ENCODE data around the gene NPIPB6.

The NPIPB6 gene

DNA sequence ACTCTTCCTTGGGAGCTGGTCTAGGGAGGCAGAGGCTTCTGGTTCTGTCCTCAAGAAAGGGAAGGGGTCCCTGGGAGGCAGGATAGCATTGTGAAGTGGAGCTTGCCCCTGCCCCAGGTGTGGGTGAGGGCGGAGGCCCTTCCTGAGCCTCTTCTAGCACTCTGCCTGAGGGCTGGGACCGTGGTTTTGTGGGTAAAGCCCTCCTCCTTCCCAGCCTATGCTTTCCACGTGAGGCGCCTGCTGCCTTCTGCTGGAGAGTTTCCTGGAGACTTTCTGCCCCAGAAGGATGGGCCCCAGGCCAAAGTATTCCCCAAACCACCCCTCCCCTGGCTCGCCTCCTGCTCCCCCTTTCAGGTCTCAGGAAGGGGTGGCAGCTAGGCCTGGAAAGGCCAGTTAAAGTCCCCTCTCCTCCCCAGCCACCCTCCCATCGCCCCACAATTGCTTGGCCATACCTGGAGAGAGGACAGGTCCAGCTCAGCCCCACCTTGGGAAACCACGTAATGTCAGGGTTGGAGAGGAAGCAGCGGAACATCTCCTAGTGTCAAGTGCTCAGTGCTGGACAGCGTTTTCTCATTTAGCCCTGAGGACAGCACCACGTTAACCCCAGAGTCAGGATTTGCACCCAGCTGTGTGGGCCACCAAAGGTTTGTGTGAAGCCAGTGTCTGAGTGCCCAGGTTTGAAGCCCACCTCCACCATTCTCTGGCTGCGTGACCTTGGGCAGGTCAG, 65.4 kb downstream of the NPIPB6 start:
- DNase-seq: no peak

DNA sequence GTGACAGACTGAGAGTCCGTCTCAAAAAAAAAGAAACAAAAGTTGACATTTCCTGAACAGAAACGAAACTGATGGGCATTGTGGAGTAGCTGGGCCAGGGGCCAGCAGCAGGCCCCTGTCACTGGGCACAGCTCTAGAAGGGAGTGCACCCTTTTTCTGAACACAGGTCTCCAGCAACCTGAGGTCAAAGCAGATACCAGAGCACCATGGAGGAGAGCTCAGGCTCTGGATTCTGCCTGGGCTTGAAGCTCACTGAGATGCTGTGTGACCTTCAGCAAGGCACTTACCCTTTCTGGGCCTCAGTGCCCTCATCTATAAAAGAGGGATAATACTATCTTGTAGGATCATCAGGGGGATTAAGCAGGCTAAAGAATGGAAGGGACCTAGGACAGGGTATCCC, 66.0 kb downstream of the NPIPB6 start:
- no peak for DNase-seq

DNA sequence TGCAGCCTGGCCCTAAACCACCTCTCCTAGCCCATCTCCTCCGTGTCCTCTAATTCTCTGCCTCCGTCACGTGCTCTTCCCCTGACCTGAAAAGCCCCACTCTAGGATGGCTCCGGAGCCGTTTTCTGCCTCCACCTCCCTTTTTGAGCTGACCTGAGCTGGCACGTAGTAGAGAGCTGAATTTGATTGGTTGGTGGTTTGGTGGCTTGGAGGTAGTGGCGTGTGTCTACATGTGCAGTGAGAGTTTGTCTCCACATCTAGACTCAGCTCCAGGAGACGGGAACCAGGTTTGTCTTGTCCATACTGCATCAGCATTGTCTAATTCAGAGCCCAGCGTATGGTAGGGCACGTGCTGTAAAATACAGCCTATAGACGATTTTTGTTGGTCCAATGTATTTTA, 68.0 kb downstream of the NPIPB6 start:
- DNase-seq: no peak

DNA sequence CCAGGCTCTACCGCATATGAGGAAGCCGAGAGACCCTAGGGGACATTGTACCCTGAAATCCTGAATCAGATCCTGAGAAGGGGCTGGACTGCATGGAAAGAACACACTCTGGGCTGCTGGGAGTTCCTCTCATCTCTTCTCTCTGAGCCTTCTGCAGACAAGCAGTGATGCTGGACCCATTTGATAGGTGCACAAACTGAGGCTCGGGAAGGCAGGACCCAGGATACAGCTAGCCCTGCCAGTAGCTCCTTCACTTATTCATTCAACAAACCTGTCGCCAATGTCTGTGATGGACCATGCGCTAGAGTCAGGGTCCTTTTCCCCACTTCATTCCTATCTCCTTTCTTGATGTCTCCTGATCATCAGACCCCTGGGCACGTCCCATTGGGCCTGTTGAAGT, 69.1 kb downstream of the NPIPB6 start:
- DNase-seq: no peak

DNA sequence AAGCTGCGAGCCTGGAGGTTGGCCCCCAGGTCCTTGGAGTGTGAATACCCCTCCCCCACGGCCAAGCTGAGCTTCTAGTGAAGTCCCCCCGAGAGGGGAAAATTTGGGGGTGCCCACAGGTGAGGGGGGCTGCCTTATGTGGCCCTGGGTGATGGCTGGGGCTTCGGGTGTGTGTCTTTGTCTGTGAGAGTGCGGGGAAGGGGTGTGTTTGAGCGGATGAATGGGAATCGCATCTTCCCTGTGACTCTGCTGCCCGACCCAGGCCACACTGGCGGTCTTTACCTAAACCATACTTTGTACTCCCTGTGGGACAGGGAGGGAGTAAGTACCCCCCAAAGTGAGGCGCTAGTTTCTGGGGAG, 69.7 kb downstream of the NPIPB6 start:
- no peak for DNase-seq

DNA sequence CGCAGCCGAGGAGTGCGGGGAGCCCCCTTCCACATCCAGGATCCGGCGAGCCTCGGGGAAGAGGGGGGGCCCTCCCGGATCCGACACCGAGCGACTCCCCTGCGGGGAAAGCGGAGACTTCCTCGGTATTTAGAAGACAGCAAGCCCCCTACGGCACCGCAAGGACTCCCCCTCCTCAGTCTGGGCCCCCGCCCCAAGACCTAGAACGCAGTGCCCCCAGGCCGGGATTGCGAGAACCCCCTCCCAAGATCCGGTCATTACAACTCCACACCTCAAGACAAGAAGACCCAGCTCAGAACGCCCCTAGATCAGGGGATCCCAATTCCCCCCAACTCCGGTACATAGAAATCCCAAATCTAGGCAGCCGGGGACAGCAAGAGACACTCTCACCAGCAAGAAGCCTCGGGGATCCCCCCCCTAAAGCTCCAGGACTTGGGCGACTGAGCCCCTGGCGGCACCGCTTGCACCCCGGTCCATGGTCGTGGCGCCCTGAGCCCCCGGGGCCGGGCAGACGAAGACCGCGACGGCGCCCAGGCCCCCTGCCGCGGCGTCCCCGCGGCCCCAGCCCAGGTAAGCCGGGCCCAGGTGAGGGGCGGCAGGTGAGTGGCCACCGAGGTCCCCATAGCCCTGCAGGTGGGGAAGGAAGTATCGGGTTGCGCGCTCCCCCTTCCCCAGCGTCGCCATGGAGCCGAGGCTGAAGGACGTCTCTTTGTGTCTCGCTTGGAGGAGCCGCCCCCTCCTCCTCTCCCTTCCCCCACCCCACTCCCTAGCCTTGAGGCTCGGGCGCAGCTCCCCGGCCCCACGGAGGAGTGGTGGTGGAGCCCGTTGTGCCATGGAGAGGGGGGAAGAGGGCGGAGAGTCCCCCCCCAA, 70.3 kb downstream of the NPIPB6 start:
- DNase-seq: no peak

Data from hematopoietic multipotent progenitor cell treated with erythropoietin and hydrocortisone succinate and interleukin-3 and kit ligand, for 6 days (in vitro differentiated cells).